ENCODE data around the gene ELAVL1. TPM values are rescaled to one million over a fixed set of nuclear protein-coding genes. Genes with fewer than 3 reads are reported as not detected.

ELAVL1 gene
- total and polyA plus RNA-seq, 9 of the 15 experiments (the other 6 are each of a cell fraction or from before 2014, with no cell fraction given), result 4.3 to 172 (median 69.2) TPM

DNA sequence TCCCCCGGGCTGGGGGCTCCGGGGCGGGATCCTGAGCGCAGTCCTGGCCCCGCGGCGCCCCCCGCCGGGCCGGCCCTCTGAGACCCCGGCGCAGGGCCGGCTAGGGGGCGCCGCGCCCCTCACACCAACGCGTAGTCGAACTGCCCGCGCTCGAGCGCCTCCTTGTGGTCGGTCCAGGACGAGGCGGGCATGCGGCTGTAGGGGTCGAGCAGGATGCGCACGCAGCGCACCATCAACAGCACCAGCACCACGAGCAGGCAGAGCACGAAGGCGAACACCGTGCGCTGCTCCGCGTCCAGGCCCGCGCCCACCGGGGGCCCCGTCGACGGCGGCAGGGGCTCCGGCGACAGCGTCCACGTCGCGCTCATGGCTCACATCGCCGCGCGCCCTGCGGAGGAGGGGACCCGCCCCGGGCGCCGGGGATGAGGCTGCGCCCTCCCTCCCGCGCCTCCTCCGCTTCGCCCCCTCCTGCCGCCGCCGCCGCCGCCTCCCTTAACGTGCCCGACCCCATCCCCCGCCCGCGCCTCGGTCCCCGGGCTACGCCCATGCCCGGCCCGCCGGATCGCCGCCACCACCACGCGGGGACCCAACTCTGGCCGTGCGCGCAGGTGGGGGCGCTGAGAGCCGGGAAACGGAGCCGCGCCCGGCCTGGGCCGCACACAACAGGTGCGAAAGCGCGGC lies 80.1 kb downstream of the ELAVL1 start (continued):
- TF ChIP-seq HNRNPL (IDR thresholded peaks at IDR 0.05; ENCODE audit: low read depth, low read length) (0 out of 2 replicates have a peak, but pooled peaks have one; percentile 40), SMC3 (conservative IDR thresholded peaks at IDR 0.05; ENCODE audit: insufficient read depth, low read depth, low read length) (peak; percentile 80), ZNF263 (CRISPR knock-in tag; IDR thresholded peaks at IDR 0.05; ENCODE audit: borderline replicate concordance) (peak; percentile 47; the same call in 1 of the 2 replicates), MYC (IDR thresholded peaks at IDR 0.05; ENCODE audit: low read depth, low read length) (peak; percentile 78), MYC (CRISPR knock-in tag; IDR thresholded peaks at IDR 0.05; ENCODE audit: borderline replicate concordance, low read depth) (no peak), JUNB (CRISPR knock-in tag; conservative IDR thresholded peaks at IDR 0.05) (no peak), L3MBTL2 (IDR thresholded peaks at IDR 0.05) (peak; percentile 99), ZNF232 (CRISPR knock-in tag; IDR thresholded peaks at IDR 0.05) (0 out of 2 replicates have a peak, but pooled peaks have one; percentile 51), HIVEP1 (CRISPR knock-in tag; IDR thresholded peaks at IDR 0.05) (no peak), TBP (optimal IDR thresholded peaks at IDR 0.05; ENCODE audit: low read depth, low read length) (peak; percentile 69), TAL1 (IDR thresholded peaks at IDR 0.05) (no peak), TOE1 (IDR thresholded peaks at IDR 0.05; ENCODE audit: borderline replicate concordance) (no peak), TOE1 (CRISPR knock-in tag; IDR thresholded peaks at IDR 0.05; ENCODE audit: borderline replicate concordance, low read depth) (peak; percentile 94; the same call in 1 of the 2 replicates), SRF (CRISPR knock-in tag; IDR thresholded peaks at IDR 0.05) (no peak)
- TF ChIP-seq, protein P1, sequence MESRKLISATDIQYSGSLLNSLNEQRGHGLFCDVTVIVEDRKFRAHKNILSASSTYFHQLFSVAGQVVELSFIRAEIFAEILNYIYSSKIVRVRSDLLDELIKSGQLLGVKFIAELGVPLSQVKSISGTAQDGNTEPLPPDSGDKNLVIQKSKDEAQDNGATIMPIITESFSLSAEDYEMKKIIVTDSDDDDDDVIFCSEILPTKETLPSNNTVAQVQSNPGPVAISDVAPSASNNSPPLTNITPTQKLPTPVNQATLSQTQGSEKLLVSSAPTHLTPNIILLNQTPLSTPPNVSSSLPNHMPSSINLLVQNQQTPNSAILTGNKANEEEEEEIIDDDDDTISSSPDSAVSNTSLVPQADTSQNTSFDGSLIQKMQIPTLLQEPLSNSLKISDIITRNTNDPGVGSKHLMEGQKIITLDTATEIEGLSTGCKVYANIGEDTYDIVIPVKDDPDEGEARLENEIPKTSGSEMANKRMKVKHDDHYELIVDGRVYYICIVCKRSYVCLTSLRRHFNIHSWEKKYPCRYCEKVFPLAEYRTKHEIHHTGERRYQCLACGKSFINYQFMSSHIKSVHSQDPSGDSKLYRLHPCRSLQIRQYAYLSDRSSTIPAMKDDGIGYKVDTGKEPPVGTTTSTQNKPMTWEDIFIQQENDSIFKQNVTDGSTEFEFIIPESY (CRISPR knock-in tag; IDR thresholded peaks at IDR 0.05), result peak; percentile 67
- TF ChIP-seq, protein P2, sequence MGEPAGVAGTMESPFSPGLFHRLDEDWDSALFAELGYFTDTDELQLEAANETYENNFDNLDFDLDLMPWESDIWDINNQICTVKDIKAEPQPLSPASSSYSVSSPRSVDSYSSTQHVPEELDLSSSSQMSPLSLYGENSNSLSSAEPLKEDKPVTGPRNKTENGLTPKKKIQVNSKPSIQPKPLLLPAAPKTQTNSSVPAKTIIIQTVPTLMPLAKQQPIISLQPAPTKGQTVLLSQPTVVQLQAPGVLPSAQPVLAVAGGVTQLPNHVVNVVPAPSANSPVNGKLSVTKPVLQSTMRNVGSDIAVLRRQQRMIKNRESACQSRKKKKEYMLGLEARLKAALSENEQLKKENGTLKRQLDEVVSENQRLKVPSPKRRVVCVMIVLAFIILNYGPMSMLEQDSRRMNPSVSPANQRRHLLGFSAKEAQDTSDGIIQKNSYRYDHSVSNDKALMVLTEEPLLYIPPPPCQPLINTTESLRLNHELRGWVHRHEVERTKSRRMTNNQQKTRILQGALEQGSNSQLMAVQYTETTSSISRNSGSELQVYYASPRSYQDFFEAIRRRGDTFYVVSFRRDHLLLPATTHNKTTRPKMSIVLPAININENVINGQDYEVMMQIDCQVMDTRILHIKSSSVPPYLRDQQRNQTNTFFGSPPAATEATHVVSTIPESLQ (CRISPR knock-in tag; IDR thresholded peaks at IDR 0.05), result peak; percentile 69; the same call in 1 of the 2 replicates
- TF ChIP-seq, protein P3, sequence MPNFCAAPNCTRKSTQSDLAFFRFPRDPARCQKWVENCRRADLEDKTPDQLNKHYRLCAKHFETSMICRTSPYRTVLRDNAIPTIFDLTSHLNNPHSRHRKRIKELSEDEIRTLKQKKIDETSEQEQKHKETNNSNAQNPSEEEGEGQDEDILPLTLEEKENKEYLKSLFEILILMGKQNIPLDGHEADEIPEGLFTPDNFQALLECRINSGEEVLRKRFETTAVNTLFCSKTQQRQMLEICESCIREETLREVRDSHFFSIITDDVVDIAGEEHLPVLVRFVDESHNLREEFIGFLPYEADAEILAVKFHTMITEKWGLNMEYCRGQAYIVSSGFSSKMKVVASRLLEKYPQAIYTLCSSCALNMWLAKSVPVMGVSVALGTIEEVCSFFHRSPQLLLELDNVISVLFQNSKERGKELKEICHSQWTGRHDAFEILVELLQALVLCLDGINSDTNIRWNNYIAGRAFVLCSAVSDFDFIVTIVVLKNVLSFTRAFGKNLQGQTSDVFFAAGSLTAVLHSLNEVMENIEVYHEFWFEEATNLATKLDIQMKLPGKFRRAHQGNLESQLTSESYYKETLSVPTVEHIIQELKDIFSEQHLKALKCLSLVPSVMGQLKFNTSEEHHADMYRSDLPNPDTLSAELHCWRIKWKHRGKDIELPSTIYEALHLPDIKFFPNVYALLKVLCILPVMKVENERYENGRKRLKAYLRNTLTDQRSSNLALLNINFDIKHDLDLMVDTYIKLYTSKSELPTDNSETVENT (CRISPR knock-in tag; IDR thresholded peaks at IDR 0.05), result peak; percentile 33; the same call in 1 of the 2 replicates
- TF ChIP-seq, protein P4, sequence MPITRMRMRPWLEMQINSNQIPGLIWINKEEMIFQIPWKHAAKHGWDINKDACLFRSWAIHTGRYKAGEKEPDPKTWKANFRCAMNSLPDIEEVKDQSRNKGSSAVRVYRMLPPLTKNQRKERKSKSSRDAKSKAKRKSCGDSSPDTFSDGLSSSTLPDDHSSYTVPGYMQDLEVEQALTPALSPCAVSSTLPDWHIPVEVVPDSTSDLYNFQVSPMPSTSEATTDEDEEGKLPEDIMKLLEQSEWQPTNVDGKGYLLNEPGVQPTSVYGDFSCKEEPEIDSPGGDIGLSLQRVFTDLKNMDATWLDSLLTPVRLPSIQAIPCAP (CRISPR knock-in tag; IDR thresholded peaks at IDR 0.05; ENCODE audit: borderline replicate concordance), result no peak
